ENCODE results near the gene RABGAP1. TPM values are rescaled to one million over a fixed set of nuclear protein-coding genes. Genes with fewer than 3 reads are reported as not detected.

RABGAP1 gene
- total and polyA plus RNA-seq, 8 donors: 52.6 to 85.9 (median 76.2) TPM

DNA sequence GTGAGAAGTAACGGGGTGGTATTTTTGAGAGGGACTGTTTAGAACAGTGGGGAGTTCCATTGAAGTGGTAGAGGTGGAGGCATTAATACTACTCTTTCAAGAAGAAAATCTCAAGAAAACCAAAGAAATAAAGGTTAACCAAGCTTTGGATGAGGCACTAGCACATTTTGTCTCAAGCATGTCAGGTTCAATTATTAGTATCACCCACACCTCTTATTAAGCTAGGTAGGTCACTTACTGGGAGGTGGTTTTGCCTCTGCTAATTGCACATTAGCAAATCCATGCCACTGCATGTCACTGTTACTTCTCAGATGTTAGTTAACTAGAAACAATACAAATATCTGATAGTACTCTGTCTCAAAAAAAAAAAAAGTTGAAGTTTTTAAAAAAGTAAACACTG, 10.2 kb downstream of the RABGAP1 start:
- no peak overlapping the region for H3K27ac ChIP-seq
- peak; percentile 51 for ATAC-seq
- H3K9me3 ChIP-seq: no peaks in the 10 kb centered on the region
- peaks cover 14 to 44% of the 10 kb centered on the region in 2 donors for H3K4me1 ChIP-seq
- TF ChIP-seq CTCF (IDR thresholded peaks at IDR 0.05): no peak
- H3K36me3 ChIP-seq: no peaks in the 10 kb centered on the region
- intact Hi-C loops (cut with DNase I): no loop called here
- H3K27me3 ChIP-seq: no peaks in the 10 kb centered on the region
- H3K4me3 ChIP-seq: no peak overlapping the region
- DNase-seq: no peak

DNA sequence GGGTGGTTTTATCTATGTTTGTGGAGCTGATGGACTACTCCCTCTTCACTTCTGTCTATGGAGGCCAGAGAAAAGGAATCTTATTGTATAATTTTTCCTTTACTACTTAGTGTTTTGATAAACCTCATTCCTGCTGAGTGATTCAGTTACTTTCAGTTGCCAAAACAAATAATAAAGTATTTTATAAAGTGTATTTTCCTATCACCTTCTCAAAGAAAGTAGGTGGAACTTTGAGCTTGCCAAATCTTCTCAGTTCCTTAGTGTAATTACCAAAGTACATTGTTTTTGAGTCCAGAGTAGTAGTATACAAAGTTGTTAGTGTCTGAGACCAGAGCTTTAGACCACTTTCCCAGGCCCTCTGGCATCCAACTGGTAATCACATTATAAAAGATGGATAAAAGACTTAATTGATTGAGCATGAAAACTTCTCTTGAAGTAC, 13.5 kb downstream of the RABGAP1 start:
- Histone ChIP-seq H3K27ac (peak overlapping the region; percentile 33 to 42), H3K4me3 (no peak overlapping the region)
- TF ChIP-seq CTCF (IDR thresholded peaks at IDR 0.05): no peak

DNA sequence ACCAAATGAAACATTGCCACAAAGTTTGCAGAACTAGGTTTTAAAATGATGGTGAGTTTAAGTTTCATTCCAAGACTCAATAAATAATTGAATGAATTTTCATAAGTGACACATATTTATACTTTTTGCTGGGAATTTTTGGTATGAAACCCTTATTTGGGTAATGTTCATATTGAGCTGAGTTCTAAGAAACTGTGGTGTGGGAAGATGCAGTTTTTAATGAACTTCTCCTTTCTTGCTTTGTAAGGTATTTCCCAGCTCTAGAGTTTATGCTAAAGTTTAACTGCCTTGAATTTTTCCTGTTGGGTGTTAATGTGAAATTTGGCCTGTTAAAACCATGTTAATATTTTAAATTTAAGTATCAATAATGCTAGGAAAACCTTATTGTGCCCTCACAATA, 15.1 kb downstream of the RABGAP1 start:
- TF ChIP-seq CTCF (IDR thresholded peaks at IDR 0.05): no peak
- Histone ChIP-seq H3K36me3 (peaks cover 0 to 10% of the 10 kb centered on the region in 2 donors), H3K27ac (no peak overlapping the region), H3K27me3 (no peaks in the 10 kb centered on the region), H3K4me1 (peaks cover 12 to 22% of the 10 kb centered on the region in 2 donors), H3K9me3 (no peaks in the 10 kb centered on the region), H3K4me3 (no peak overlapping the region)
- ATAC-seq: no peak
- DNase-seq: no peak
- intact Hi-C loops (cut with DNase I): no loop called here

More for the DNA sequence above, 13.5 kb downstream of the RABGAP1 start:
- ATAC-seq: peak; percentile 73
- Histone ChIP-seq H3K9me3 (no peaks in the 10 kb centered on the region), H3K4me1 (peaks cover 14 to 22% of the 10 kb centered on the region in 2 donors), H3K36me3 (no peaks in the 10 kb centered on the region), H3K27me3 (no peaks in the 10 kb centered on the region)
- intact Hi-C loops (cut with DNase I): no loop called here
- no peak for DNase-seq

DNA sequence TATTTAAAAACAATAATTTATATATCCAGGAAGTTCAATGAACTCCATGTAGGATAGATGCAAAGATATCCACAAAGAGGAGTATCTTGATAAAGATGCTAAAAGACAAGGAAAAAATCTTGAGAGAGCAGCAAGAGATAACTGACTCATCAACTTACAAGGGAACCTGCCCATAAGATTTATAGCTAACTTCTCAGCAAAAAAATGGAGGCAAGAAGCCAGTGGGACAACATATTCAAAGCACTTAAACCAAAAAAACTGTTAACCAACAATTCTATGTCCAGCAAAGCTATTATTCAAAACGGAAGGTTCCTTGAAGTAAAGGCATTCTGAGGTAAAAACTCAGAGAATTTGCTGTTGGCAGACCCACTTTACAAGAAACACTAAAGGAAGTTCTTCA, 20.3 kb downstream of the RABGAP1 start:
- Histone ChIP-seq H3K9me3 (no peaks in the 10 kb centered on the region), H3K4me3 (no peak overlapping the region), H3K27ac (no peak overlapping the region), H3K27me3 (no peaks in the 10 kb centered on the region), H3K36me3 (peaks cover 0 to 26% of the 10 kb centered on the region in 2 donors), H3K4me1 (no peaks in the 10 kb centered on the region)
- ATAC-seq: no peak
- DNase-seq: no peak
- intact Hi-C loops (cut with DNase I): no loop called here
- no peak for TF ChIP-seq CTCF (IDR thresholded peaks at IDR 0.05)

DNA sequence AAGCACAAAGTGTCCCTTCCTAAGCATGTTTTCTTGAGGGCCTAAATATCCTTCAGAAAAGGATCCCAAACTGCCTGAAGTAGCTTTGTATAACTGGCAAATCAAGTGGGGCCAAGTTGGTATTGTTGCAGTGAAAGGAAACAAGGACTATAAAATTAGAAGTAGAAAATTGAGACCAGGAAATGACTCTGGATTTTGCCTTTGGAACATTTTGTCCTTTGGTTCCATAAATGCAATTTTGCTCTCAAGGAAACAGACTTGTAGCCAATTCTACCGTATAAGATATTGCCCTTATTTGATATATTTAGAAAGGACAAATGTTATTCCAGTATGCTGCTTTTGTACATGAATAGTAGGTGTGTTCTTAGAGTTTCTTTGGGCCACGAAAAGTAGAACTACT, 34.4 kb downstream of the RABGAP1 start:
- TF ChIP-seq CTCF (IDR thresholded peaks at IDR 0.05): no peak
- H3K4me1 ChIP-seq: no peaks in the 10 kb centered on the region
- H3K36me3 ChIP-seq: peaks cover 0 to 19% of the 10 kb centered on the region in 2 donors
- peak overlapping the region; percentile 34 to 45 for H3K27ac ChIP-seq
- ATAC-seq (no peak), DNase-seq (no peak)
- no peak overlapping the region for H3K4me3 ChIP-seq
- intact Hi-C loops (cut with DNase I): no loop called here
- no peaks in the 10 kb centered on the region for H3K9me3 ChIP-seq
- H3K27me3 ChIP-seq: no peaks in the 10 kb centered on the region
